Measurements from ENCODE around the gene ANKRD23.
"Not testable (repeated sequence)": the region's sequence is repeated elsewhere in the genome, so short reads cannot be mapped to it uniquely, and the experiment has no call there.

ANKRD23 gene

DNA sequence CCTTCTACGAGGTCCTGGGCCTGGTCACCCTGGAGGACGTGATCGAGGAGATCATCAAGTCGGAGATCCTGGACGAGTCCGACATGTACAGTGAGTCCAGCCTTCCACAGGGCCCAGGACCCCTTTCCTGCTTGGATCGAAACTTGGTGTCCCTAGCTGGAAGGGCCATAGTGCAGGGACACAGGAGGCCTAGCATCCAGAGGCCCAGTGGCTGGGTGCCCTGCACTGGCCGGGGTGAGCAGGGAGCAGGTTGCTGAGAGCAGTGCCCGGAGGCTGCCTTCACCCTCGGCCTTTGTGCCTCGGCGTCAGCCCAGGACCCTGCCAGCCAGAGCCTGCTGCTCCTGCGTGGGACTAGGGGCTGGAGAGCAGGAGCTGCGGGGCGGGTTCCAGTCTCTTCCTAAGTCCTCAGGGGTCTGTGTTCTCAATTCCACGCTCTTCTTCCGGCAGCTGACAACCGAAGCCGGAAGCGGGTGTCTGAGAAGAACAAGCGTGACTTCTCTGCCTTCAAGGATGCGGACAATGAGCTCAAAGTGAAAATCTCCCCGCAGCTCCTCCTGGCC, 46.7 kb downstream of the ANKRD23 start:
- Histone ChIP-seq H3K79me2 (ENCODE audit: low read length) (no peaks in the 10 kb centered on the region), H3K9me3 (replicated peaks; ENCODE audit: insufficient read depth, low read length) (no peaks in the 10 kb centered on the region), H3K27ac (ENCODE audit: low read length) (no peak overlapping the region), H4K20me1 (ENCODE audit: insufficient read depth, low read length) (no peaks in the 10 kb centered on the region), H3K4me3 (ENCODE audit: low read length) (no peak overlapping the region), H3K36me3 (replicated peaks; ENCODE audit: insufficient read depth, low read length) (no peaks in the 10 kb centered on the region), H3K4me2 (ENCODE audit: low read depth, low read length) (no peak overlapping the region), H3K4me1 (ENCODE audit: low read length) (no peaks in the 10 kb centered on the region), H3F3A (ENCODE audit: insufficient read depth, low read length) (no peaks in the 10 kb centered on the region), H3K9me2 (replicated peaks; ENCODE audit: insufficient read depth, low read length) (no peaks in the 10 kb centered on the region), H3K9ac (ENCODE audit: low read length) (no peak overlapping the region), H3K27me3 (replicated peaks; ENCODE audit: insufficient read depth, low read length) (no peaks in the 10 kb centered on the region), H2AFZ (ENCODE audit: low read length) (no peak overlapping the region)
- no peak for DNase-seq
- TF ChIP-seq EZH2 (optimal IDR thresholded peaks at IDR 0.05; ENCODE audit: low read depth, low read length) (no peak), EZH2phosphoT487 (IDR thresholded peaks at IDR 0.05; ENCODE audit: low read length) (no peak)
- TF ChIP-seq, protein P1, sequence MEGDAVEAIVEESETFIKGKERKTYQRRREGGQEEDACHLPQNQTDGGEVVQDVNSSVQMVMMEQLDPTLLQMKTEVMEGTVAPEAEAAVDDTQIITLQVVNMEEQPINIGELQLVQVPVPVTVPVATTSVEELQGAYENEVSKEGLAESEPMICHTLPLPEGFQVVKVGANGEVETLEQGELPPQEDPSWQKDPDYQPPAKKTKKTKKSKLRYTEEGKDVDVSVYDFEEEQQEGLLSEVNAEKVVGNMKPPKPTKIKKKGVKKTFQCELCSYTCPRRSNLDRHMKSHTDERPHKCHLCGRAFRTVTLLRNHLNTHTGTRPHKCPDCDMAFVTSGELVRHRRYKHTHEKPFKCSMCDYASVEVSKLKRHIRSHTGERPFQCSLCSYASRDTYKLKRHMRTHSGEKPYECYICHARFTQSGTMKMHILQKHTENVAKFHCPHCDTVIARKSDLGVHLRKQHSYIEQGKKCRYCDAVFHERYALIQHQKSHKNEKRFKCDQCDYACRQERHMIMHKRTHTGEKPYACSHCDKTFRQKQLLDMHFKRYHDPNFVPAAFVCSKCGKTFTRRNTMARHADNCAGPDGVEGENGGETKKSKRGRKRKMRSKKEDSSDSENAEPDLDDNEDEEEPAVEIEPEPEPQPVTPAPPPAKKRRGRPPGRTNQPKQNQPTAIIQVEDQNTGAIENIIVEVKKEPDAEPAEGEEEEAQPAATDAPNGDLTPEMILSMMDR (IDR thresholded peaks at IDR 0.05; ENCODE audit: low read length) = no peak

DNA sequence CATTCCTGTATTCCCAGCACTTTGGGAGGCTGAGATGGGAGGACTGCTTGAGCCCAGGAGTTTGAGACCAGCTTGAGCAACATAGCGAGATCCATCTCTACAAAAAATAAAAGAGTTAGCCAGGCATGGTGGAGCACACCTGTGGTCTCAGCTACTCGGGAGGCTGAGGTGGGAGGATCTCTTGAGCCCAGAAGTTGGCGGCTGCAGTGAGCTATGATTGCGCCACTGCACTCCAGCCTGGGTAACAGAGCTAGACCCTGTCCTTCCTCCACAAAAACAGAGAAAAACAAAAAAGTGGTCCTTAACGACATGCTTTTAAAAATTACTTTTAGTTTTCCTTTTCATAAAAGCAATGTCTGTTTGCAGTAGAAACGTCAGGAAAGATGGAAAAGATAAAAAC, 47.3 kb downstream of the ANKRD23 start:
- H3K4me1 ChIP-seq (ENCODE audit: low read length); H3K9ac ChIP-seq (ENCODE audit: low read length); DNase-seq; H3K27ac ChIP-seq (ENCODE audit: low read length); H3K9me2 ChIP-seq (replicated peaks; ENCODE audit: insufficient read depth, low read length); H3K4me3 ChIP-seq (ENCODE audit: low read length); H3K27me3 ChIP-seq (replicated peaks; ENCODE audit: insufficient read depth, low read length); H3K79me2 ChIP-seq (ENCODE audit: low read length); H4K20me1 ChIP-seq (ENCODE audit: insufficient read depth, low read length); H3F3A ChIP-seq (ENCODE audit: insufficient read depth, low read length); H2AFZ ChIP-seq (ENCODE audit: low read length); H3K9me3 ChIP-seq (replicated peaks; ENCODE audit: insufficient read depth, low read length); H3K4me2 ChIP-seq (ENCODE audit: low read depth, low read length); H3K36me3 ChIP-seq (replicated peaks; ENCODE audit: insufficient read depth, low read length): not testable (repeated sequence)

DNA sequence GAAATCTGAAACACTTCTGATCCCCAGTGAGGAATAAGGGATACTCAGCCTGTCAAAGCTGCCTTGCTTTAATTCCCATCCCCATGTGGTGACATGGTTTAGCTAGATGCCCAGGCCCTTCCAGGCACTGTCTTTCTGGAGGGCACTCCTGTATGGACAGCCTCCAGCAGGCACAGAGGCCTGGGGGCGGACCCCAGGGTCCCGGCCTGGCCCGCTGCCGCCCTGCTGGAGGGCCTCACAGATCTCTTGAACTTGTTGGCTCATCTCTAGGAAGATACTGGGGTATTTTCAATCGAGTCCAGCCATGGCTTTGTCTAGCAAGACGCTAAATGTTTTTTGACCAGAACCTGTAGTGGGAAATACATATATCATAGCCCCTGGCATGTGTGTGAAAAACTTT, 48.7 kb downstream of the ANKRD23 start:
- Histone ChIP-seq H3K79me2 (ENCODE audit: low read length) (no peaks in the 10 kb centered on the region), H3K4me1 (ENCODE audit: low read length) (no peaks in the 10 kb centered on the region), H3K9ac (ENCODE audit: low read length) (no peak overlapping the region), H2AFZ (ENCODE audit: low read length) (no peak overlapping the region), H3K9me2 (replicated peaks; ENCODE audit: insufficient read depth, low read length) (no peaks in the 10 kb centered on the region), H3K27ac (ENCODE audit: low read length) (no peak overlapping the region), H3K4me2 (ENCODE audit: low read depth, low read length) (no peak overlapping the region), H4K20me1 (ENCODE audit: insufficient read depth, low read length) (no peaks in the 10 kb centered on the region), H3F3A (ENCODE audit: insufficient read depth, low read length) (no peaks in the 10 kb centered on the region), H3K36me3 (replicated peaks; ENCODE audit: insufficient read depth, low read length) (no peaks in the 10 kb centered on the region), H3K9me3 (replicated peaks; ENCODE audit: insufficient read depth, low read length) (no peaks in the 10 kb centered on the region), H3K4me3 (ENCODE audit: low read length) (no peak overlapping the region), H3K27me3 (replicated peaks; ENCODE audit: insufficient read depth, low read length) (no peaks in the 10 kb centered on the region)
- TF ChIP-seq, protein P1 (IDR thresholded peaks at IDR 0.05; ENCODE audit: low read length) = no peak
- TF ChIP-seq EZH2phosphoT487 (IDR thresholded peaks at IDR 0.05; ENCODE audit: low read length) = no peak
- TF ChIP-seq EZH2 (optimal IDR thresholded peaks at IDR 0.05; ENCODE audit: low read depth, low read length) = no peak
- no peak for DNase-seq

GRCh38 chr2:96792772-96793749, 50.8 kb downstream of the ANKRD23 start:
- H3K4me1 ChIP-seq (ENCODE audit: low read length) = no peaks in the 10 kb centered on the region
- H3K9ac ChIP-seq (ENCODE audit: low read length) = no peak overlapping the region
- no peaks in the 10 kb centered on the region for H4K20me1 ChIP-seq (ENCODE audit: insufficient read depth, low read length)
- H3K9me2 ChIP-seq (replicated peaks; ENCODE audit: insufficient read depth, low read length) = no peaks in the 10 kb centered on the region
- H3K4me3 ChIP-seq (ENCODE audit: low read length) = no peak overlapping the region
- DNase-seq = no peak
- H3K27me3 ChIP-seq (replicated peaks; ENCODE audit: insufficient read depth, low read length) = no peaks in the 10 kb centered on the region
- H3K9me3 ChIP-seq (replicated peaks; ENCODE audit: insufficient read depth, low read length) = no peaks in the 10 kb centered on the region
- no peaks in the 10 kb centered on the region for H3F3A ChIP-seq (ENCODE audit: insufficient read depth, low read length)
- no peak overlapping the region for H3K27ac ChIP-seq (ENCODE audit: low read length)
- TF ChIP-seq EZH2phosphoT487 (IDR thresholded peaks at IDR 0.05; ENCODE audit: low read length) = no peak
- TF ChIP-seq, protein P1 (IDR thresholded peaks at IDR 0.05; ENCODE audit: low read length) = no peak
- no peak for TF ChIP-seq EZH2 (optimal IDR thresholded peaks at IDR 0.05; ENCODE audit: low read depth, low read length)
- no peak overlapping the region for H3K4me2 ChIP-seq (ENCODE audit: low read depth, low read length)
- H2AFZ ChIP-seq (ENCODE audit: low read length) = no peak overlapping the region
- H3K79me2 ChIP-seq (ENCODE audit: low read length) = no peaks in the 10 kb centered on the region
- no peaks in the 10 kb centered on the region for H3K36me3 ChIP-seq (replicated peaks; ENCODE audit: insufficient read depth, low read length)
